ENCODE results near the gene LAMC2.

The LAMC2 gene

GRCh38 chr1:183215076-183215720 lies 29.1 kb downstream of the LAMC2 start:
- no peak for DNase-seq

- DNase-seq = no peak
Measured at GRCh38 chr1:183215936-183216335, 29.9 kb downstream of the LAMC2 start.

GRCh38 chr1:183218027-183218618 lies 32.1 kb downstream of the LAMC2 start:
- DNase-seq = no peak

DNA sequence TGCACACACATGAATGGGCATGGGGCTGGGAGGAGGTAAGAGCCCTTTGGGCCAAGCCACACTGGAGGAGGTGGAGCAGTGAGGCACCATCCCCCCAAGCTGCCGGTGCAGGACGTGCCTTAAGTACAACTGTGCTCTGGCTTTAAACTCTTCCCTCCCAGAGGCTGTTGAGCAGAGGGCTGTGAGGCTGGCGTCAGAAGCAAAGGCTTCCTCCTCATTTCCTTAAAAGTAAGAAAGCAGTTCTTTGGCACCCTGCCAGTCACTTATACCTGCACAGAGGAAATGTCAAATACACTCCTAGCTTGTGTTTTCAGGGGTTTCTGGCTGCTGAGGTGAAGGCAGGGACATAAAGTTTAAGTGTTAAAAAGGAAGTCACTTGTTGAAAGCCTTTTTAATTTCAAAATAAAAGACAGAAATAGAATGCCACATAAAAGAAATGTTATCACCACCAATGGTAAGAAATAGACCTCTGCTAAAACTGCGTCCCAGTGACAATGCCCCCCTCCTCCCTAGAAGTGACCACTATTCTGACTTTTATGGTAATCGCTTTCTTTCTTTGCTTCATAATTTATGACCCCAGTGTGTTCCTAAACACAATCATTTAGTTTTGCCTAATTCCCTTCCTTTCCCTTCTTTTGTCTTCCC lies 33.0 kb downstream of the LAMC2 start:
- no peak for DNase-seq

GRCh38 chr1:183219616-183220009 lies 33.5 kb downstream of the LAMC2 start:
- no peak for DNase-seq

GRCh38 chr1:183222909-183223308 lies 36.8 kb downstream of the LAMC2 start:
- DNase-seq = no peak

GRCh38 chr1:183223467-183223866 lies 37.4 kb downstream of the LAMC2 start:
- DNase-seq = no peak

DNA sequence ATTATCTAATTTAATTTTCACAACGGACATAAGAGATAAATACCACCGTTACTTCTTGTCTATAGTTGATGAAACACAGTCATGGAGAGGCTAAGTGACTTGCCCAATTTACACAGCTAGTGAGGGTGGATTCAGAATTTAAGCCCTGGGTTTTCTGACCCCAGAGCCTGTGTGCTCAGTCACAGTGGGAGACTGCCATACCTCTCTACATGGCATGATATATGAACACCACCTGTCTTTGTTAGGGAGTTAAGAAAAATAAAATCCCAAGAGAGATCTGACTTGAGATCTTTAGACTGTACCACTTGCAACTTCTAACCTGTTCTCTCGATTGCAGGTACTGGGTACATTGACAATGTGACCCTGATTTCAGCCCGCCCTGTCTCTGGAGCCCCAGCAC lies 40.3 kb downstream of the LAMC2 start:
- DNase-seq = no peak

DNA sequence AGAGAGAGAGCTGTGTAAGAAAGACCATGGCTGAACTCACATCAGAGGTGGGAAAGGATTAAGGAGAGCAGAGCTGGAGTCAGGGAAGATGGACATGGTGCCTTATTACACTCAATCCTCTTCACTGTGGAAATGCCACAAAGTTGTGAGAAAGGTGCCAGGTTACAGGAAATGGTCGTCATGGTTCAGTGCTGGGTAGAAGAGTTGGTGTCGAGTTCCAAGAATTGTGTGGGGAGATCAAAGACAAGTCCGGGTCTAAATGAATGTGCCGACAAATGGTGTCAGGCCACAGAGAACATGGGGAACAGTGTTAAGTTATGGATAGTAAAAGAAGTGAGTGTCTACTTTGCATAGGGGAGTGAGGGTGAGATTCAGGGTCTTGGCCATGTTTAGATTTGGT lies 40.9 kb downstream of the LAMC2 start:
- no peak for DNase-seq

GRCh38 chr1:183227422-183228346 lies 41.6 kb downstream of the LAMC2 start:
- no peak for DNase-seq

GRCh38 chr1:183228347-183229220 lies 42.5 kb downstream of the LAMC2 start:
- DNase-seq = no peak

- no peak for DNase-seq
Measured at GRCh38 chr1:183230413-183230812, 44.3 kb downstream of the LAMC2 start.

GRCh38 chr1:183231545-183231944 lies 45.5 kb downstream of the LAMC2 start:
- no peak for DNase-seq

DNA sequence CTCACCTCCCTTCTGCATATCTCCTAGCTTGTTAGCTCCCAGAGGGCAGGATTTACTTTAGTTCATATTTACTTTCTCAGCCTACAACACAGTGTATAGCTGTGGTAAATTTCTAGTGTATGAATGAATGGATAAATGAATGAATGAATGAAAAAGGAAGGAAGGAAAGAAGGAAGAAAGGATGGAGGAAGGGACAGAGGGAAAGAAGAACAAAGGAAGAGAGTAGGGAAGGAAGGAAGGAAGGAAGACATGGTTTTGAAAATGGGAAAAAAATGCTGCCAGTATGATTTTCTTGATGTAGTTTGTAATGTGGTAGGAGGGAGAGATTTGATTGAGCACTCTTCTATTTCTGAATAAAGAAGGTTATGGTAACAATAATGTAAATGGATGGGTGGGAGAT lies 47.0 kb downstream of the LAMC2 start:
- DNase-seq = no peak

DNA sequence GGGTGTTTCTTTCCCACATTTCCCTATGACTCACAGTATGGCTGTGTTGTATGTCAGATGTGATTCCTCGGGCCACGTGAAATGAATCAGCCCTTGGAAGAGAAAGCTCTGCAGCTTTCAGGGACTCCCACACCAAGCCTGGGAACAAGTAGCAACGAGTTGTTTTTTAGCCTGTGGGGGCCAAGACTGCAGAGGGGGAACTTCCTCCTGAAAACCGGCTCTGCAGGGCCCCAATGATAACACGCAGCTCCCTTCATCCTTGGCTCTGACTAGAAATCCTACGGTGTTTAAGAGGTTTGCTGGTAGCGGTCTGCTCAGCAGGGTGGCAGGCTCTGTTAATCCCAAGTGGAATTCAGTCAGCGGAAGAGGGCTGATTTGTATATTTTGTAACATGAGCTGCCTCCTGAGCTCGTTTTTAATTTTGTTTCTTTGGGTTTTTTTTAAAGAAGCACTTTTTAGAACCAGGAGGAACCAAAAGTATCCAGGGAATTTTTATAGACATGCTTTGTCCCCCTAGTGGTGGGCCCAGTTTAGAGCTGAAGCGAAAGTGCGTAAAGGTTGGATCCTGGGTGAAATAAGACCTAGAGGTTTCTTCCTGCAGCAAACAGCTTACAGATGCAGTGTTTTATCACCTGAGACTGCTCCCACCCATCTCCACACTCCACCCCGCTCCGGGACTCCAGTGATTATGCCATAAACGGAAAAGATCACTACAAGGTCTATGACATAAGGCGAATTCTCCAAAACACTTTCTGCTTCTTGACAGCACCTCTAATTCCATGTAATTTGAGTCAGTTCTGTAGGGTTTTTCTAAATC lies 48.8 kb downstream of the LAMC2 start:
- no peak for DNase-seq

GRCh38 chr1:183235503-183235902 lies 49.4 kb downstream of the LAMC2 start:
- DNase-seq = no peak

DNA sequence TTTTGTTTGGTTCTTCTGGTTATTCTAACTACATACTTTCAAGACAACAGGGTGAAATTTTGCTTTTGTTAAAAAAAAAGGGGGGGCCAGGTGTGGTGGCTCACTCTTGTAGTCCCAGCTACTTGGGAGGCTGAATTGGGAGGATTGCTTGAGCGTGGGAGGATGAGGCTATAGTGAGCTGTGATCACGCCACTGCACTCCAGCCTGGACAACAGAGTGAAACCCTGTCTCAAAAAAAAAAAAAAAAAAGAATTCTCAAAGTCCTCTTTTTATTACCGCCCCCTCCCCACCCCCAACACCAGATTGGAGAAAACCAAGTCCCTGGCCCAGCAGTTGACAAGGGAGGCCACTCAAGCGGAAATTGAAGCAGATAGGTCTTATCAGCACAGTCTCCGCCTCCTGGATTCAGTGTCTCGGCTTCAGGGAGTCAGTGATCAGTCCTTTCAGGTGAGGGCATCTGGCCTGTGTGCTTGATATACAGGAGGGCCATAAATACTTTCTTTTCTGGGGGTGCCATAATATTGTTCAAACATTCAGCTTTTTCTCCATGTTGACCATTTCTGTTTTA lies 50.2 kb downstream of the LAMC2 start:
- no peak for DNase-seq

- no peak for DNase-seq
Measured at GRCh38 chr1:183237046-183237445, 51.0 kb downstream of the LAMC2 start.

GRCh38 chr1:183238071-183238470 lies 52.0 kb downstream of the LAMC2 start:
- no peak for DNase-seq

GRCh38 chr1:183239220-183239742 lies 53.2 kb downstream of the LAMC2 start:
- no peak for DNase-seq

Data from NCI-H748 treated with DMSO at 0.1 percent for 48 hours (cell line).